NCI-H2196 treated with DMSO at 0.1 percent for 48 hours (cell line): ENCODE results near the gene CELA3A.
"Not testable (repeated sequence)": the region's sequence is repeated elsewhere in the genome, so short reads cannot be mapped to it uniquely, and the experiment has no call there.

ENCODE experiments used
- DNase-seq: peaks from one replicate; lab custom pipeline; 2025; ENCODE audit not compliant: unreplicated experiment; lab: John Stamatoyannopoulos, UW

The CELA3A gene

DNA sequence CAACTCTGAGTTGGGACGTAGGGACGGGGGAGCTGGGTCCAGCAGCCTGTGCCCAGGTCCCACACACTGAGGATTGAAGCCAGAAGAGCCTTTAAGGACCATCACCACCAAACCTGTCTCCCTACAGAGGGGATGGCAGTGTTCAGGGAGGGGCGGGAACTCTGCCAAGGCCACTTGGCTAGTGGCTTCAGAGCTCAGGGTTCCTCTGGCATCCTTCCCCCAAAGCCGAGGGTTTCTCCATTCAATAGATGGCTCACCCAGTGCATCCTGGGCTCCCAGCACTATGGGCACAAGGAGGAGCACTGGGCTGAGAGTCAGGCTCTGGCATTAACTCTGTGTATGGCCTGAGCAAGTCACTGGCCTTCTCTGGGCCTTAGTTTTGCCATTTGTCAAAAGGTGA lies 20.2 kb upstream of the CELA3A start:
- not testable (repeated sequence) for DNase-seq

DNA sequence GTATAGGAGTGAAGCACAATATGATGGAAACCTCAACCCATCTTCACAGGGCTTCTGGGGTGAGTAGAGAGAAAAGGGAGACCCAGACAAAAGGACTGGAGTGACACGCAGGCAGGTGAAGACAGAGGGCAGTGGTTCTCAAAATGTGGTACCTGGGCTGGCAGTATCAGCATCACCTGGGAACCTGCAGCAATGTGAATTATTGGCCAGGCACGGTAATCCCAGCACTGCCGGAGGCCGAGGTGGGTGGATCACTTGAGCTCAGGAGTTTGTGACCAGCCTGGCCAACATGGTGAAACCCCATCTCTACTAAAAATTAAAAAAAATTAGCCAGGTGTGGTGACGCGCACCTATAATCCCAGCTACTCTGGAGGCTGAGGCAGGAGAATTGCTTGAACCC lies 19.3 kb upstream of the CELA3A start:
- DNase-seq, result not testable (repeated sequence)

DNA sequence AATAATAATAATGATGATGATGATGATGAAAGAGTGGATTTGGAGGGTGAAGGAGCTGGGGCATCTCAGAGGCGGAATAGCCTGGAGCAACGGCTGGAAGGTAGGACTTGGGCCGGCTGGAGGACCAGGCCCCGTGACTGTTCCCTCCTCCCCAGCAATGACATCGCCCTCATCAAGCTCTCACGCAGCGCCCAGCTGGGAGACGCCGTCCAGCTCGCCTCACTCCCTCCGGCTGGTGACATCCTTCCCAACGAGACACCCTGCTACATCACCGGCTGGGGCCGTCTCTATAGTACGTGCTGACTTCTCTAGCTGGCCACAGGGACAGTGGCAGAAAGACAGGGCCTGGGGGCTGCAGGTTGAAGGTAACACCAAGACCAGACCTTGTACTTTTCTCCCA lies 17.9 kb upstream of the CELA3A start:
- DNase-seq, result not testable (repeated sequence)

DNA sequence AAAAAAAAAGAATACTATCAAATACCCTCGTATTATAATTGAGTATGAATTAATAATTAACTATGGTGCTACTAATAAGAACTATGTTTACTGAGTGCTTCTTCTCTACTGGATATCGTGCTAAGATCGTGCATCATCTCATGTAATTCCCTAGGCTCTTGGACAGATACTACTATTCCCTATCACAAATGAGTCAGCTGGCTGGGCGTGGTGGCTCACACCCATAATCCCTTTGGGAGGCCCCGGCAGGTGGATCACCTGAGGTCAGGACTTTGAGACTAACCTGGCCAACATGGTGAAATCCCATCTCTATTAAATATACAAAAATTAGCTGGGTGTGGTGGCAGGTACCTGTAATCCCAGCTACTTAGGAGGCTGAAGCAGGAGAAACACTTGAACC lies 15.6 kb upstream of the CELA3A start:
- not testable (repeated sequence) for DNase-seq

DNA sequence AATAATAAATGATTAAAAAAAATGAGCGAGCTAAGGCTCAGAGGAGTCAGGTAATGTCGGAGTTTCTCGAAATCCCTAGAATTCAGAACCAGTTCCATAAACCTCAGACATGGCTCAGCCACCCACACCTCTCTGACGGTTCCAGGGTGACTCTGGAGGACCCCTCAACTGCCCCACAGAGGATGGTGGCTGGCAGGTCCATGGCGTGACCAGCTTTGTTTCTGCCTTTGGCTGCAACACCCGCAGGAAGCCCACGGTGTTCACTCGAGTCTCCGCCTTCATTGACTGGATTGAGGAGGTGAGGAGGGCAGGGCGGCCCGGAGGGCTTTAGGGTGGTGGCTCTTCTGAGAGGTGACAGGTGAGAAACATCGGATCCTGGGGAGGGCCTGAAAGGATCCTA lies 15.1 kb upstream of the CELA3A start:
- DNase-seq, result not testable (repeated sequence)

DNA sequence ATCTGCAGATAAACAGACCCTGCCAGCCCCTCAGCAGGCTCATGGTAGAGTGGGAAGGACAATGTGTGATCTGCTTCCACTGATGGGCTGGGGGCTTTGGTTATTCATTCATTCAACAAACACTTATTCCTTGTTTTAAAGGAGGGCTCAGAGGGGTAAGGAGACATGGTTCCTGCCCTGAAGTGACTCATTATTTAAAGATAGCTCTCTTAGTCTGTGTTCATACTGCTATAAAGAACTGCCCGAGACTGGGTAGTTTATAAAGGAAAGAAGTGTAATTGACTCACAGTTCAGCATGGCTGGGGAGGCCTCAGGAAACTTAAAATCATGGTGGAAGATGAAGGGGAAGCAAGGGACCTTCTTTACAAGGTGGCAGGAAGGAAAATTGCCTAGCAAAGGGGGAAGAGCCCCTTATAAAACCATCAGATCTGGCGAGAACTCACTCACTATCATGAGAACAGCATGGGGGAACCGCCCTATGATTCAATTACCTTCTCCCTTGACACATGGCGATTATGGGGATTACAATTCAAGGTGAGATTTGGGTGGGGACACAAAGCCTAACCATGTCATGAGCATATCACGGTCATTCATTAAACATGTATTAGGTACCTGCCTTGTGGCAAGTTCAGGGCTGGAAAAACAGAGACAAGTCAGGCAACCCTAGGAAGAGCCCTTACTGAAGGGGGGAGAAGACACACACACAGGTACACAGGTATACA lies 11.6 kb upstream of the CELA3A start:
- DNase-seq, result not testable (repeated sequence)

DNA sequence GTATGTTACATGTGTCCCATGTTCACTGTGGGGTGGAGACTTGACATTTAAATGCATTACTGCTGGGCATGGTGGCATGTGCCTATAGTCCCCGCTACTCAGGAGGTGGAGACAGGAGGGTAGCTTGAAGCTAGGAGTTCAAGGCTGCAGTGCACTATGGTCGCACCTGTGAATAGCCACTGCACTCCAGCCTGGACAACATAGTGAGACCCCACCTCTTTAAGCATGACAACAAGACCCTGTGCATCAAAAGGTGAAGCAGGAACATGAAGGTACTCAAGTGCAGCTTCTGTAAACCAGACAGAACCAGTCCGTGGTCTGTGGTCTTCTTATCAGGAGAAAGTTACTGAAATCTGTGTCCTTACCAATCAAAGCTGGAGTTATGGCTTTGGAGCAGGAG lies 9.3 kb upstream of the CELA3A start:
- DNase-seq, result not testable (repeated sequence)

DNA sequence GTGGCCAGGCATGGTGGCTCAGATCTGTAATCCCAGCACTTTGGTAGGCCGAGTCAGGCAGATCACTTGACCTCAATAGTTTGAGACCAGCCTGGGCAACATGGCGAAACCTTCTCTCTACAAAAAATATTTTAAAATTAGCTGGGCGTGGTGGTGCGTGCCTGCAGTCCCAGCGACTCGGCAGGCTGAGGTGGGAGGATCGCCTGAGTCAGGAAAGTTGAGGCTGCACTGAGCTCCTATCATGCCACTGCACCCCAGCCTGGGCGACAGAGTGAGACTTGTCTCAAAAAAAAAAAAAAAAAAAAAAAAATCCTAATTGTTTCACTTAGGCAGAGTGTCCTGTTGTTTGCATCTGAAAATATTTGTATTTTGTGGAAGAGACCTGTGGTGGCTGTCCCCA lies 6.7 kb upstream of the CELA3A start:
- DNase-seq, result not testable (repeated sequence)

DNA sequence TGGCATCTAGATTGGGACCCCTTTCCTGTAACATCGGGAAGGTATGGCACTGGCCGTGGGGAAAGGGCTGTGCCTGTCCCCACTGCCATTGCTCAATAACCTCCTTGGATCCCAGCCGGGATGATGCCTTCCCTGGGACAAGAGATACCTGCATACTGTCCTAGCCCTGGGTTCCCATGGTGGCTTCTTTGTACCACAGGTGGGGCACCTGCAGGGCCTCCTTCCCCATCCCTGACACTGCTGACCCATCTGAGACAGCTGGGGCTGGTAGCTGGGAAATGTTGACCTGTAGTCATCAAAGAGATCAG lies 4.8 kb upstream of the CELA3A start:
- not testable (repeated sequence) for DNase-seq

DNA sequence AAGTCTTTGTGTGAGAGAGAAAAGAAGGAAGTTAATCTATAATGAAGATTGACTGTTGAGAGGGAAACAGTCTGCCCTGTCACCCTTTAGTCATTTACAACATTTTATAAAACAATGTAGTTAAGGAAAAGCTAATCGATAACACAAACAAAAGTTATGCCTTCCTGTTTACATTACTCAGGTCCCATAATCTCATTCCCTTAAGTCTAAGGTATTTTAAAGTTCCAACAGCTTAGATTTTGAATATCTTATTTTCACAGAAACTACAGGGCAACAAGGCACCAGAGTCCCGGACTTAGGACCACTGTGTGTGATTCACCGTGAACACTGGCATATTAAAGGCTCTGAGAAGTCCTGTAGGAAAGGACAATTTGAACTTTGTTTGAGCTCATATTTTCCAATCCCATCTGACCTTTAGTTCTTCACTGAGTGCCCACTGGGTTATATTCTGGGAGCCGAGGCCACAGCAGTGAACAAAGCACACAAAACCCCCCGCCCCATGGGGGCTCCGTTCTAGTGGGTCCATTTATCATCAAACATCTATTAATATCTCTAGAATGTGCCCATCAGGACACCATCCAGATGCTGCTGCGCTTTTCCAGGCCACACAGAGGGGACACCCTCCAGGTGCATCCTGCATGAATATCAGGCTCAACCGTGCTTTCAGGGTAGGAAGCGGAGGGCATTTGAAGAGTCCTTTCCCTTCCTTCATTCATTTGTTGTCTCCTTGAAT lies 3.4 kb upstream of the CELA3A start:
- DNase-seq, result not testable (repeated sequence)

DNA sequence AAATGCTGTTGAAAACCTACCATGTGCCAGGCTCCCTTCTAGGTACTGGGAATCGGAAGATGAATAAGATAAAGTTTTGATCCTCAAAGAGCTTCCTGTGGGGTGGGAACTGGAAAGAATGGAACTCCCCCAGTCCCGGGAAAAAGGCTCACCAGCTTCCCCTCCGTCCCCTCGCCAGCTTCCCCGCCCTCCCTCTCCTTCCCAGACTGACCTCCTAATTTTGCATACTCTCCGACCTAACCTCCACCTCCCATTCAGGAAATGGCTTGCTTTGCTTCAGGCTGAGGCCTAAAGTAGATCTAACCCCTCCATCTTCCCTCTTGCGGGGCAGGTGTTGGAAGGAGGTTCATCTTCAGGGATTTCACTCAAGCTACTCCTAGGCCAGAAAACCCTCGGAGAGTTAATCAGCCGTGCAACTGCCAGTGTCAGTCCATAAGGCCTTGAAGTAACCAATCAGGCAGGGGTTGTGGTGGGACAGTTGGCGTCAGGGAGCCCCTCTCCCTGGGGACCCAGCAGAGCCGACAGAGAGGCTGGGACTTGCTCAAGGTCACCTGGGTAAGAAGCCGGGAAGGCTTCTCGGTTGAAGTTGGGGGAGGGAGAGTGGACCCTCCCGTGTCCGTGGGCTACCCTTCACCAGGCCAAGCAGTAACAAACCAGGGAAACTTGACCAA lies 2.7 kb upstream of the CELA3A start:
- not testable (repeated sequence) for DNase-seq

DNA sequence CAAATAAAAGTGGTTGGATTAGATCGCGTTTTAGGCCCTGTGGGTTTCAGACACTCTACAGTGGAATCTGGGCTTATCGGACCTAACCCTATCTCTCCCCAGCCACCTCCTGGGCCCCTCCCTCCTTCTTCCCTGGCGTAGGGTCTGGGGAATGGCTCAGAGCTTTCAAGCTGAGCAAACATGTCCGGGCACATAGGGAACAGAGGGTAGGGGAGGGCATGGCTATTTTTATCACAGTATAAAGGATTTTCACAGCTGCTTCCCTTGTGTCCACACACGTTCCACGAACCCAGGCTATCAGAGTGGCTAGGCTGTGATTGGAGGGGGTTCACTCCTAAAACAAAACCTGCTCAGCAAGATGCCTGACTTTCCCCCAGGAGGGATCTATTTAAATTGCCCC lies 1.8 kb upstream of the CELA3A start:
- not testable (repeated sequence) for DNase-seq

DNA sequence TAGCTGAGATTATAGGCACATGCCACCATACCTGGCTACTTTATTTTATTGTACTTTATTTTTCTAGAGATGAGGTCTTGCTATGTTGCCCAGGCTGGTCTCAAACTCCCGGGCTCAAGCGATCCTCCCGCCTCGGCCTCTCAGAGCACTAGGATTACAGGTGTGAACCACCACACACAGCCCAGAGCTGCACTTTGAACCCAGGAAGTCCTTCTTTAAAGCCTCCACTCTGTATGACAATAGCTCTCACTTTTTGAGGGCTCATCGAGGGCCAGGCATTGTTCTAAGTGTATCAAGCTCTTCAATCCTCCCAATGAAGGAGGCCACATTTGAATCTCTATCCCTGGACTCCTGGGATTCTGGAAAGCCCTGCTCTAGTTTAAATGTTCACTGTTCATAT lies 1.0 kb downstream of the CELA3A start:
- not testable (repeated sequence) for DNase-seq

DNA sequence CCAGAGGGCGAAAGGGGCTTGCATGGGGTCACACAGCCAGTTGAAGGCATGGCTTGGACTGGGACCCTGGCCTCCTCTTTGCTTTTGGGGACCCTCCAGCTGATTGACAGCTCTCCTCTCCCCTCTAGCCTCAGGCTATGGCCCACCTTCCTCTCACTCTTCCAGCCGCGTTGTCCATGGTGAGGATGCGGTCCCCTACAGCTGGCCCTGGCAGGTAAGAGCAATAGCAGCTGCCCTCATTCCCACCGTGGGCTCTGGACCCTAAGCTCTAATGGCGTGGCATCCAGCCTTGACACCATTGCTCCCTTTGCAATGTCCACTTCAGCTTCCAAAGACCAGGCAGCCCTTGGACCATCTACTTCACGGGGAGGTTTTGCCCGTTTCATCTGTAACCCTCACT lies 1.4 kb downstream of the CELA3A start:
- DNase-seq, result not testable (repeated sequence)

DNA sequence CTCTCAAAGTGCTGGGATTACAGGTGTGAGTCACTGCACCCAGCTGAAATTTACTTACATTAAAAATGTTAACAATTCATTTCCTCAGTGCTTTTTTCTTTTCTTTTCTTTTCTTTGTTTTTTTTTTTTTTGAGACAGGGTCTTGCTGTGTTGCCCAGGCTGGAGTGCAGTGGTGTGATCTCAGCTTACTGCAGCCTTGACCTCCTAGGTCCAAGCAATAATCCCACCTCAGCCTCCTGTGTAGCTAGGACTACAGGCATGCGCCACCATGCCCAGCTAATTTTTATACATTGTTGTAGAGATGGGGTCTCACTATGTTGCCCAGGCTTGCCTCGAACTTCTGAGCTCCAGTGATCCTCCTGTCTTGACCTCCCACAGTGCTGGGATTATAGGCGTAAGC lies 2.5 kb downstream of the CELA3A start:
- not testable (repeated sequence) for DNase-seq

DNA sequence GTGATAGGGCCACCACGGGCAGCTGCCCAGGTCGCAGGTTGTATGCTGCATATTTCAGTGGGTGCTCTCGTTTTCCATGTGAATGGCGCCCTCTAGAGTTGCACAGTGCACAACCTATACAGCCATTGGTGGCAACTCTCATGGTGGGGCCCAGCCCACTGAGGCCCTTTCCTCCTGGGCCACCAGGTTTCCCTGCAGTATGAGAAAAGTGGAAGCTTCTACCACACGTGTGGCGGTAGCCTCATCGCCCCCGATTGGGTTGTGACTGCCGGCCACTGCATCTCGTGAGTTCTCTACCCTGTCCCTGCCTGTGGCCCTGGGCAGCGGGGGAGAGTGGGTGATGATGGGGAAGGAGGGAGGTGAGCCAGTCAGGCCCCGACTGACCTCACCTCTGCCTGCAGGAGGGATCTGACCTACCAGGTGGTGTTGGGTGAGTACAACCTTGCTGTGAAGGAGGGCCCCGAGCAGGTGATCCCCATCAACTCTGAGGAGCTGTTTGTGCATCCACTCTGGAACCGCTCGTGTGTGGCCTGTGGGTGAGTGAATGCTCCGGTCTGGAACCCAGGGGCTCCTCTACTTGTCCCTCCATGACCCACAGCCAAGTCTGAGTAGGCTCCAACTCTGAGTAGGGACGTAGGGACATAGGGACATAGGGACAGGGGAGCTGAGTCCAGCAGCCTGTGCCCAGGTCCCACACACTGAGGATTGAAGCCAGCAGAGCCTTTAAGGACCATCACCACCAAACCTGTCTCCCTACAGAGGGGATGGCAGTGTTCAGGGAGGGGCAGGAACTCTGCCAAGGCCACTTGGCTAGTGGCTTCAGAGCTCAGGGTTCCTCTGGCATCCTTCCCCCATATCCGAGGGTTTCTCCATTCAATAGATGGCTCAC lies 4.0 kb downstream of the CELA3A start:
- DNase-seq, result not testable (repeated sequence)

DNA sequence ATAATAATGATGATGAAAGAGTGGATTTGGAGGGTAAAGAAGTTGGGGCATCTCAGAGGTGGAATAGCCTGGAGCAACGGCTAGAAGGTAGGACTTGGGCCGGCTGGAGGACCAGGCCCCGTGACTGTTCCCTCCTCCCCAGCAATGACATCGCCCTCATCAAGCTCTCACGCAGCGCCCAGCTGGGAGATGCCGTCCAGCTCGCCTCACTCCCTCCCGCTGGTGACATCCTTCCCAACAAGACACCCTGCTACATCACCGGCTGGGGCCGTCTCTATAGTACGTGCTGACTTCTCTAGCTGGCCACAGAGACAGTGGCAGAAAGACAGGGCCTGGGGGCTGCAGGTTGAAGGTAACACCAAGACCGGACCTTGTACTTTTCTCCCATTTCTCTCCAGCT lies 5.3 kb downstream of the CELA3A start:
- DNase-seq, result not testable (repeated sequence)

DNA sequence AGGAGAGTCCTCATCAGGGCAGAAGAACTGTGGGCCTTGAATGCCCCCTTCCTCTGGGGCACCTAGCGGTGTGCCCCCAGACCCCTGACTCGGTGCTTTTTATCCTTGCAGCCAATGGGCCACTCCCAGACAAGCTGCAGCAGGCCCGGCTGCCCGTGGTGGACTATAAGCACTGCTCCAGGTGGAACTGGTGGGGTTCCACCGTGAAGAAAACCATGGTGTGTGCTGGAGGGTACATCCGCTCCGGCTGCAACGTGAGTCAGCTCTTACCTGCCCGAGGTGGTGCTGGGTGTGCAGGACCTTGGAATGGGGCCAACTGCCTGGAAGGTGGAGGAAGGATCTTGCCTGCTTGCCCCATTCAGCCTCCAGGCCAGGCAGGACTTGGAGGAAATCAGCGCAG lies 5.8 kb downstream of the CELA3A start:
- not testable (repeated sequence) for DNase-seq

DNA sequence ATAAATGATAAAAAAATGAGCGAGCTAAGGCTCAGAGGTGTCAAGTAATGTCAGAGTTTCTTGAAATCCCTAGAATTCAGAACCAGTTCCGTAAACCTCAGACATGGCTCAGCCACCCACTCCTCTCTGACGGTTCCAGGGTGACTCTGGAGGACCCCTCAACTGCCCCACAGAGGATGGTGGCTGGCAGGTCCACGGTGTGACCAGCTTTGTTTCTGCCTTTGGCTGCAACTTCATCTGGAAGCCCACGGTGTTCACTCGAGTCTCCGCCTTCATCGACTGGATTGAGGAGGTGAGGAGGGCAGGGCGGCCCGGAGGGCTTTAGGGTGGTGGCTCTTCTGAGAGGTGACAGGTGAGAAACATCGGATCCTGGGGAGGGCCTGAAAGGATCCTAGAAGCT lies 8.1 kb downstream of the CELA3A start:
- not testable (repeated sequence) for DNase-seq

DNA sequence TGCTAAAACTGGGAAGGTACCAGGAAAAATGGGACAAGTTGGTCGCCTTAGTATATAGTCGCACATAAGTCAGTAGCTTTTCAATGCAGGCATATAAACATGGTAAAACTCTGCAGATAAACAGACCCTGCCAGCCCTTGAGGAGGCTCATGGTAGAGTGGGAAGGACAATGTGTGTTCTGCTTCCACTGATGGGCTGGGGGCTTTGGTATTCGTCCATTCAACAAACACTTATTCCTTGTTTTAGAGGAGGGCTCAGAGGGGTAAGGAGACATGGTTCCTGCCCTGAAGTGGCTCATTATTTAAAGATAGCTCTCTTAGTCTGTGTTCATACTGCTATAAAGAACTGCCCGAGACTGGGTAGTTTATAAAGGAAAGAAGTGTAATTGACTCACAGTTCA lies 11.3 kb downstream of the CELA3A start:
- DNase-seq, result not testable (repeated sequence)

DNA sequence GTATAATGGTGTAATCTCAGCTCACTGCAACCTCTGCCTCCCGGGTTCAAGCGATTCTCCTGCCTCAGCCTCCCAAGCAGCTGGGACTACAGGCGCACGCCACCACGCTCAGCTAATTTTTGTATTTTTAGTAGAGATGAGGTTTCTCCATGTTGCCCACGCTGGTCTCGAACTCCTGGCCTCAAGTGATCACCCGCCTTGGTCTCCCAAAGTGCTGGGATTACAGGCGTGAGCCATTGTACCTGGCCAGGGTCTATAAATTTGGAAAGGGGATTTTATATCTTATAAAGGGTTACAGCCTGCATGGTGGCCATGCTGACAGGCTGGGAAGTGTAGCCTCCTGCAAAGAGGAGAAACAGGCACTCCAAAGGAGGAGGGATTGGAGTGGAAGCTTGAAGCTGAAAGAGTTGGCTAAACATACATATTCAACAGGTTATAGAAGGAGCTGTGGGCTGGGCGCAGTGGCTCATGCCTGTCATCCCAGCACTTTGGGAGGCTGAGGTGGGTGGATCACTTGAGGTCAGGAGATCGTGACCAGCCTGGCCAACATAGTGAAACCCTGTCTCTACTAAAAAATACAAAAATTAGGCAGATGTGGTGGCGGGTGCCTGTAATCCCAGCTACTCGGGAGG lies 13.2 kb downstream of the CELA3A start:
- not testable (repeated sequence) for DNase-seq
